ENCODE measurements around the gene GJA9.
"Not testable (repeated sequence)": the region's sequence is repeated elsewhere in the genome, so short reads cannot be mapped to it uniquely, and the experiment has no call there.

The GJA9 gene

DNA sequence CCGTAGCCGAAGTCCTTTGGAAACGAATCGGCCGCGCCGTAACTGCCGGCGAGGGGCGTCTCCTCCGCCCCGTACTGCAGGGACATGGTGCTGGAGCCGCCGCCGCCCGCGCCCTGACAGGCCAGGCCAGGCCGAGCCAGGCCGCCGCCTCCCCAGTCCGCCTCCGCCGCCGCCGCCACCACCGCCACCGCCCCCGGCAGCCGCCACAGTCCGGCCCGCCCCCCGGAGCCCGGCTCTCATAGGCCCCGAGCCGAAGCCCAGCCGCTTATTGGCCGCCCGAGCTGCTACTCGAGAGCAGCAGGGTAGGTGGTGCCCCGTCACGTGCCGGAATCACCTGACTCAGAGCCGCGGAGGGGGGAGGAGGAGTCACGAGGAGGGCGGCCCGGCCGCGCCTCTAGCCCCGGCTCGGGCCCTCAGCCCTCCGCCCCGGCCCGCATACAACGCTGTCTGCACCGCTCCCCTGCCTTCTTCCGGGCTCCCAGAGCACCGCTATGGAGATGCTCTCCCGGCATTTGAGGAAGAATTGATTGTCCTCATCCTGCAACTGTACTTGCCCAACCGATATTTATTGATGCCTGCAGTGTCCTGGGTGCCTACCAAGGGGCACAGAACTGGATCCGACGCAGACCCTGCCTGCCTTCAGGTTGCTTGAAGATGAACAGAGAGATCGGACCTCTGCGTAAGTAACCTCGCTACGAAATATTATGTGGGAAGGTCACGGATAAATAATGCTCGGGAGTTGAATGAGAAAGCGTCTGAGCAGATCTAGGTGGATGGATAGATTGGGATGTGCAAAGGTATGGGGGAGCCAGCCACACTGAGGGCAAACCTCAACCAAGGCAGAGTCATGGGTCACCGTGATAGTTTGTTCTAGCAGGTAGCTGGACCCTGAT, 21.6 kb downstream of the GJA9 start, which contains the start of gene RRAGC:
RRAGC (minus strand) TSS at position 212 of the 893 bp plus-strand sequence; CDS start at position 86, 126 bp downstream.
- TF ChIP-seq, protein P1, sequence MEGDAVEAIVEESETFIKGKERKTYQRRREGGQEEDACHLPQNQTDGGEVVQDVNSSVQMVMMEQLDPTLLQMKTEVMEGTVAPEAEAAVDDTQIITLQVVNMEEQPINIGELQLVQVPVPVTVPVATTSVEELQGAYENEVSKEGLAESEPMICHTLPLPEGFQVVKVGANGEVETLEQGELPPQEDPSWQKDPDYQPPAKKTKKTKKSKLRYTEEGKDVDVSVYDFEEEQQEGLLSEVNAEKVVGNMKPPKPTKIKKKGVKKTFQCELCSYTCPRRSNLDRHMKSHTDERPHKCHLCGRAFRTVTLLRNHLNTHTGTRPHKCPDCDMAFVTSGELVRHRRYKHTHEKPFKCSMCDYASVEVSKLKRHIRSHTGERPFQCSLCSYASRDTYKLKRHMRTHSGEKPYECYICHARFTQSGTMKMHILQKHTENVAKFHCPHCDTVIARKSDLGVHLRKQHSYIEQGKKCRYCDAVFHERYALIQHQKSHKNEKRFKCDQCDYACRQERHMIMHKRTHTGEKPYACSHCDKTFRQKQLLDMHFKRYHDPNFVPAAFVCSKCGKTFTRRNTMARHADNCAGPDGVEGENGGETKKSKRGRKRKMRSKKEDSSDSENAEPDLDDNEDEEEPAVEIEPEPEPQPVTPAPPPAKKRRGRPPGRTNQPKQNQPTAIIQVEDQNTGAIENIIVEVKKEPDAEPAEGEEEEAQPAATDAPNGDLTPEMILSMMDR (conservative IDR thresholded peaks at IDR 0.05), result no peak
- H3K27ac ChIP-seq, result peak within 1 kb of the TSS; percentile 84

DNA sequence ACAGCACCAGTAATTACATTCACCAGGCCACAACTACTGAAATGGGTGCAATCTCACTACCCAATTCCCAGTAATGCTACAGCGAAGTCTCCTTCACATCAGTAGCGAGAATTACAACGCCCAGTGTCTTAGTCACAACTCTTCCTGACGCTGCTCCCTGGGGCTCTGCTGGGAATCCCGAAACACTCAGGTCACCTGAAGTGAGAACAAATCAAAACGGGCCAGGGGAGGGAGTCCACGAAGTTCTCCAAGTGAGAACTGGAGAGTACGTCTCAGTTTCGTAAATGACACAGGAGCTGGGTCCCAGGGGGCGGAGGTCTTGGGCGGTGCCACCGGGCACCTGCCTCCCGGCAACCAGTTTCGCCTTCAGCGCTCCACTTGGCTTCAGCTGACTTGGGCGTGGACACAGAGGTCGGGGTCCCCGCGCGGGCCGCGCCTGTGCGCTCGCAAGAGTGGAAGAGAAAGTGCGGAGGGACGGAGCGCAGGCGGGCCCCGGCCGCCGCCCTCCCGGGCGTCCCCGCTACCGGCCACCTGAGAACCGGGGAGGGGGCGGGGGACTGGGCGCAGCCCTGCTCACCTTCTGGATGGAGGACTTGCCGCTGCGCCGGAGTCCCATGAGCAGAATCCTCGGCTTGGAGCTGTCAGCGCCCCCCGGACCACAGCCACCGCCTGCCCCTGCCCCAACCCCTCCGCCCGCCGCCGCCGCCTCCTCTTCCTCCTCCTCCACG, 22.4 kb downstream of the GJA9 start:
- TF ChIP-seq, protein P1 (conservative IDR thresholded peaks at IDR 0.05), result no peak
- peak overlapping the region; percentile 84 for H3K27ac ChIP-seq

DNA sequence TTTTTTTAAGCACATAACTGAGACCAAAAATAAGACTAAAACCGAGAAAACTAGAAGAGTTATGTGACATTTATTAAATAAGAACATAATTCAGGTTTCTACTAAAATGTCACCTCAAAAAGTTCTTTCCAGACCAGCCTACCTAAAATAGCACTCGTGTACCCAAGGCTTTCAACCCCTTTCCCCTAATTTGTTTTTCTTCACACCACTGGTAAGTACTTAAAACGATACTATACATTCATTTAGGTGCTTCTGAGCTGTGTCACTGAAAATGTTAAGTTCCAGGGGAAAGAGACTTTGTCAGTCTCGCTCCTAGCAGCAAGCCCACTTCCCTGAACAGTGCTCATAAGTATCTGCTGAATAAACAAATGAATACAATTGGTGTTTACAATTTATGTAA, 28.6 kb downstream of the GJA9 start:
- TF ChIP-seq, protein P1 (conservative IDR thresholded peaks at IDR 0.05), result no peak
- H3K27ac ChIP-seq, result no peak overlapping the region

DNA sequence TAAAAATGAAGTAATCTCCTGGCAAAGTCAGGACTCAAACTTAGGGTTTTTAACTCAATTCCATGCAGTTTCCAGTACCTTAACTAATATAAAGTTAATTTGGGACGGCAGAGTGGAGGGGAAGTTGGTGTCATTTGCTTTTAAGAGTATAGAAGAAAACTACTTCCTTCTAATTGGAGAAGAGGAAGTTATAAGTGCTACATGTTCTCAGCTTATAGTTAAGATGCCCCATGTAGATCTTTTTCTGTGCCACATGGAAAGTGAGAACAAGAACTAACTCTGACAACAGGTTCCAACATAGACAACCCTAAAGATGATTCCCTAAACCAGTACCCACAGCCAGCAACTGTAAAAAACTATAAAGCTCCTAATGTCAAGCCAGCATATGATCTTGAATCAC, 33.3 kb downstream of the GJA9 start:
- no peak overlapping the region for H3K27ac ChIP-seq
- TF ChIP-seq, protein P1 (conservative IDR thresholded peaks at IDR 0.05), result no peak

DNA sequence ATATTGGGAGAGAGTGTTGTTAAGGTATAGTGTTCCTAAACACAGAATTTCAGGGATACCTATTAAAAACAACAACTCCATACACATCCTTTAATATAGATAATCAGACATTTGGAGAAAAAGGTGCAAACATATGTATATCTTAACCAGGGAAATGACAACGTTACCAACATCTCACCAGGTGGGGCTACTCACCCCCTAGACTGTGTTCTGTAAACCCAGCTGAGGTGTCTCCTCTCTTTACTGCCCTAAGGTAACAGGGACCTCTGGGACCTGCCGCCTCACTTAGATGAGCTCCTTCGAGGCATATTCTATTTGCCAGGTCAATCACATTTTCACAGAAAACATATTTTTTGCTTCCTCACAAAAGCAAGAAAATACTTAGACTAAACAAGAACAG, 35.2 kb downstream of the GJA9 start:
- TF ChIP-seq, protein P1 (conservative IDR thresholded peaks at IDR 0.05), result no peak
- H3K27ac ChIP-seq, result no peak overlapping the region

DNA sequence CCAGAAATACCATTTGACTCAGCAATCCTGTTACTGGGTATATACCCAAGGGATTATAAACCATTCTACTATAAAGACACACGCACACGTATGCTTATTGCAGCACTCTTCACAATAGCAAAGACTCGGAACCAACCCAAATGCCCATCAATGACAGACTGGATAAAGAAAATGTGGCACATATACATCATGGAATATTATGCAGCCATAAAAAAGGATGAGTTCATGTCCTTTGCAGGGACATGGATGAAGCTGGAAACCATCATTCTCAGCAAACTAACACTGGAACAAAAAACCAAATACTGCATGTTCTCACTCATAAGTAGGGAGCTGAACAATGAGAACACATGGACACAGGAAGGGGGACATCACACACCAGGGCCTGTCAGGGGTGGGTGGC, 36.3 kb downstream of the GJA9 start:
- H3K27ac ChIP-seq, result not testable (repeated sequence)

DNA sequence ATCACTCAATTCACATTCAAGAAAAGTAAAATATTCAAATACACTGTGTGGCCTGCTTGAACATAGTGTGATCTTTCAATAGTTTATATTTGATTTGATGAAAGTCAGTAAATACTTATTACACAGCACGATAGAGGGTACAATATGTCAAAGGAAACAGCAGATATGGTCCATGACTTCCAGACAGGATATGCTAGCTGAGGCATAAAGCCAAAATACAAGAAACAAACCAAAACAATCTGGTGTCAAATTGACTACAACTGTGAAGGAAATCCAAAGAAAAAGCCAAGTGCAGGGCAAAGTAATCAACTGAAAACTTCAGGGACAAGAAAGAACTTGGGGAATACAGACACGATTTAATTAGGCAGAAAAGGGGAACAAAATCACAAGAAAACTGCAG, 41.1 kb downstream of the GJA9 start:
- TF ChIP-seq, protein P1 (conservative IDR thresholded peaks at IDR 0.05), result no peak
- no peak overlapping the region for H3K27ac ChIP-seq
